ENCODE results near the gene YY1. TPM values are rescaled to one million over a fixed set of nuclear protein-coding genes. Genes with fewer than 3 reads are reported as not detected.

Gene YY1
- total and polyA plus RNA-seq, 7 donors: 26.7 to 61.5 (median 53.9) TPM

GRCh38 chr14:100323942-100324307 lies 85.0 kb downstream of the YY1 start:
- intact Hi-C loops (cut with DNase I): no loop called here
- DNase-seq: no peak
- 88 to 93% methylated on average over 8 of the region's 8 CpGs for WGBS, 2 donors

GRCh38 chr14:100325231-100325632 lies 86.3 kb downstream of the YY1 start:
- Histone ChIP-seq H3K27me3 (no peaks in the 10 kb centered on the region), H3K4me1 (no peaks in the 10 kb centered on the region), H3K27ac (no peak overlapping the region), H3K4me3 (no peak overlapping the region), H3K36me3 (no peaks in the 10 kb centered on the region), H3K9me3 (no peaks in the 10 kb centered on the region)
- DNase-seq: no peak
- intact Hi-C loops (cut with DNase I): no loop called here
- no peak for TF ChIP-seq POLR2AphosphoS5 (IDR thresholded peaks at IDR 0.05)
- 23 to 73% methylated on average over 17 of the region's 17 CpGs for WGBS, 2 donors

More at GRCh38 chr14:100323942-100324307, 85.0 kb downstream of the YY1 start:
- no peak overlapping the region for H3K4me3 ChIP-seq
- no peaks in the 10 kb centered on the region for H3K36me3 ChIP-seq
- no peaks in the 10 kb centered on the region for H3K27me3 ChIP-seq
- H3K27ac ChIP-seq: no peak overlapping the region
- no peaks in the 10 kb centered on the region for H3K9me3 ChIP-seq
- H3K4me1 ChIP-seq: no peaks in the 10 kb centered on the region
- TF ChIP-seq EP300 (IDR thresholded peaks at IDR 0.05): no peak
- no peak for TF ChIP-seq CTCF (IDR thresholded peaks at IDR 0.05)
- no peak for TF ChIP-seq POLR2A (IDR thresholded peaks at IDR 0.05)

- H3K4me3 ChIP-seq: no peak overlapping the region
- TF ChIP-seq POLR2AphosphoS5 (IDR thresholded peaks at IDR 0.05) (no peak), CTCF (IDR thresholded peaks at IDR 0.05) (no peak), EP300 (IDR thresholded peaks at IDR 0.05) (no peak), POLR2A (IDR thresholded peaks at IDR 0.05) (no peak)
- DNase-seq: no peak
- H3K4me1 ChIP-seq: no peaks in the 10 kb centered on the region
- H3K27ac ChIP-seq: no peak overlapping the region
- WGBS, 2 donors: 87 to 92% methylated on average over 13 of the region's 13 CpGs
- H3K9me3 ChIP-seq: no peaks in the 10 kb centered on the region
- no peaks in the 10 kb centered on the region for H3K36me3 ChIP-seq
- no peaks in the 10 kb centered on the region for H3K27me3 ChIP-seq
- intact Hi-C loops (cut with DNase I): no loop called here
These were observed 87.0 kb downstream of the YY1 start for GRCh38 chr14:100325958-100326357.

GRCh38 chr14:100327128-100327527 lies 88.2 kb downstream of the YY1 start:
- TF ChIP-seq POLR2A (IDR thresholded peaks at IDR 0.05): no peak
- no peak for TF ChIP-seq CTCF (IDR thresholded peaks at IDR 0.05)
- no peak for TF ChIP-seq POLR2AphosphoS5 (IDR thresholded peaks at IDR 0.05)
- no peak for TF ChIP-seq EP300 (IDR thresholded peaks at IDR 0.05)
- H3K4me1 ChIP-seq: no peaks in the 10 kb centered on the region
- H3K27ac ChIP-seq: no peak overlapping the region
- DNase-seq: no peak
- H3K9me3 ChIP-seq: no peaks in the 10 kb centered on the region
- intact Hi-C loops (cut with DNase I): no loop called here
- 95 to 96% methylated on average over 24 of the region's 24 CpGs for WGBS, 2 donors
- no peaks in the 10 kb centered on the region for H3K27me3 ChIP-seq
- H3K4me3 ChIP-seq: no peak overlapping the region
- no peaks in the 10 kb centered on the region for H3K36me3 ChIP-seq

- no peak for DNase-seq
- no peak overlapping the region for H3K27ac ChIP-seq
- H3K4me3 ChIP-seq: no peak overlapping the region
- intact Hi-C loops (cut with DNase I): no loop called here
- H3K4me1 ChIP-seq: no peaks in the 10 kb centered on the region
- H3K36me3 ChIP-seq: peaks cover 0 to 8% (median 0%) of the 10 kb centered on the region in 4 donors
- 22 to 74% methylated on average over 32 of the region's 32 CpGs for WGBS, 2 donors
- no peaks in the 10 kb centered on the region for H3K27me3 ChIP-seq
- no peak for TF ChIP-seq CTCF (IDR thresholded peaks at IDR 0.05)
- no peak for TF ChIP-seq POLR2A (IDR thresholded peaks at IDR 0.05)
- no peak for TF ChIP-seq EP300 (IDR thresholded peaks at IDR 0.05)
- no peak for TF ChIP-seq POLR2AphosphoS5 (IDR thresholded peaks at IDR 0.05)
- H3K9me3 ChIP-seq: no peaks in the 10 kb centered on the region
These were observed 89.7 kb downstream of the YY1 start for GRCh38 chr14:100328495-100329163.

Data from sigmoid colon (tissue), 7 donors.